Left lung (tissue), 10 donors: ENCODE results near the gene ST14. TPM values are rescaled to one million over a fixed set of nuclear protein-coding genes. Genes with fewer than 3 reads are reported as not detected.
A peak's percentile ranks its signal among the peaks of the same experiment; 100 is the strongest.

ENCODE experiments used
- ATAC-seq: fragments of 200-7000 bp; cut with Tn5 transposase; one replicate; pipeline ENCODE4 v1.9.1; 2020; ENCODE audit warnings: moderate library complexity
- DNase-seq, 4 donors: peaks; one replicate each; pipeline ENCODE4 v3.0.0-alpha.2; 2013 to 2020
- H3K27ac ChIP-seq, 2 donors: fragments of 200-600 bp; sonication (generic) in 1 of 2; one replicate each; pipeline versions ENCODE4 v1.5.0 to v1.8.0; 2020 to 2021
- H3K27me3 ChIP-seq, 2 donors: fragments of 200-600 bp; sonication (generic) in 1 of 2; one replicate each; pipeline versions ENCODE4 v1.5.0 to v1.8.0; 2020 to 2021
- H3K36me3 ChIP-seq, 2 donors: fragments of 200-600 bp; sonication (generic) in 1 of 2; one replicate each; pipeline versions ENCODE4 v1.5.0 to v1.8.0; 2020 to 2021
- H3K4me1 ChIP-seq, 2 donors: fragments of 200-600 bp; one replicate each; pipeline ENCODE4 v1.8.0; 2021
- H3K4me3 ChIP-seq, 2 donors: fragments of 200-600 bp; sonication (generic) in 1 of 2; one replicate each; pipeline versions ENCODE4 v1.5.0 to v1.8.0; 2020 to 2021; ENCODE audit warnings: mild to moderate bottlenecking in 1 of 2
- H3K9me3 ChIP-seq, 2 donors: fragments of 200-600 bp; sonication (generic) in 1 of 2; one replicate each; pipeline versions ENCODE4 v1.5.0 to v1.8.0; 2020 to 2021
- CTCF ChIP-seq, 2 donors: fragments of 200-600 bp; sonication (generic) in 1 of 2; IDR thresholded peaks; one replicate each; pipeline versions ENCODE4 v1.5.0 to v1.8.0; 2021; ENCODE audit warnings: antibody characterized with exemption in 2 of 2
- intact Hi-C, 2 donors: fragments of 100-400 bp; cut with DNase I; formaldehyde crosslinking; loops; one replicate each; pipeline versions ENCODE4 v1.11.2 to v1.14.2; 2022
- polyA plus RNA-seq, 6 donors: library from polyadenylated mRNA; unstranded; fragments of 120-200 nt; gene quantifications; one replicate each; pipeline ENCODE4 v1.2.1, GENCODE V29; 2013; ENCODE audit not compliant: insufficient read length in 6 of 6
- total RNA-seq, 2 donors: library from RNA; stranded (reverse); fragmentation: NEBNext Ultra II Directional; extraction: Animal tissue kit (Norgen Biotek cat#: 25700); gene quantifications; one replicate each; pipeline ENCODE4 v1.2.1, GENCODE V29; 2021
- donor health status: DM: no; HTN: yes; CAD: no.
- donor health status: DM: no; HTN: no; CAD: no.

ST14 gene
- total and polyA plus RNA-seq, 8 donors = 30.6 to 107 (median 37.8) TPM

GRCh38 chr11:130131961-130132850 lies 27.4 kb upstream of the ST14 start:
- Histone ChIP-seq H3K4me1 (no peaks in the 10 kb centered on the region), H3K9me3 (no peaks in the 10 kb centered on the region), H3K4me3 (no peak overlapping the region), H3K27ac (no peak overlapping the region), H3K36me3 (peaks cover 5 to 87% of the 10 kb centered on the region in 2 donors), H3K27me3 (no peaks in the 10 kb centered on the region)
- DNase-seq = peak in 2 of 4 donors; percentile 52 to 71
- TF ChIP-seq CTCF (IDR thresholded peaks at IDR 0.05) = peak; percentile 75 to 87
- peak; percentile 93 for ATAC-seq
- intact Hi-C loops = loop anchor here in 1 of 2 donors (5.0 kb wide), 1 partner anchor 210 kb away; no protein-coding TSS in a partner anchor

GRCh38 chr11:130133716-130134115 lies 25.9 kb upstream of the ST14 start:
- no peak for ATAC-seq
- H3K9me3 ChIP-seq = no peaks in the 10 kb centered on the region
- peak overlapping the region in 1 of 2 donors; percentile 55 for H3K27ac ChIP-seq
- H3K4me1 ChIP-seq = no peaks in the 10 kb centered on the region
- DNase-seq = no peak
- TF ChIP-seq CTCF (IDR thresholded peaks at IDR 0.05) = no peak
- intact Hi-C loops = loop anchor here in 1 of 2 donors (5.0 kb wide), 1 partner anchor 211 kb away; no protein-coding TSS in a partner anchor
- H3K4me3 ChIP-seq = no peak overlapping the region
- H3K27me3 ChIP-seq = no peaks in the 10 kb centered on the region
- peaks cover 5 to 84% of the 10 kb centered on the region in 2 donors for H3K36me3 ChIP-seq

- intact Hi-C loops = no loop called here
- no peak overlapping the region for H3K27ac ChIP-seq
- ATAC-seq = no peak
- no peaks in the 10 kb centered on the region for H3K9me3 ChIP-seq
- no peaks in the 10 kb centered on the region for H3K27me3 ChIP-seq
- DNase-seq = no peak
- H3K4me3 ChIP-seq = no peak overlapping the region
- TF ChIP-seq CTCF (IDR thresholded peaks at IDR 0.05) = no peak
- no peaks in the 10 kb centered on the region for H3K4me1 ChIP-seq
- peaks cover 0 to 83% of the 10 kb centered on the region in 2 donors for H3K36me3 ChIP-seq
Measured at GRCh38 chr11:130136107-130136506, 23.5 kb upstream of the ST14 start.

- Histone ChIP-seq H3K27me3 (no peaks in the 10 kb centered on the region), H3K9me3 (no peaks in the 10 kb centered on the region), H3K4me1 (peaks cover 0 to 9% of the 10 kb centered on the region in 2 donors), H3K27ac (no peak overlapping the region), H3K36me3 (peaks cover 0 to 96% of the 10 kb centered on the region in 2 donors), H3K4me3 (no peak overlapping the region)
- DNase-seq (no peak), ATAC-seq (no peak)
- intact Hi-C loops = no loop called here
- no peak for TF ChIP-seq CTCF (IDR thresholded peaks at IDR 0.05)
Measured at GRCh38 chr11:130137999-130138398, 21.6 kb upstream of the ST14 start.

- ATAC-seq (no peak), DNase-seq (no peak)
- intact Hi-C loops = no loop called here
- no peaks in the 10 kb centered on the region for H3K9me3 ChIP-seq
- H3K27ac ChIP-seq = no peak overlapping the region
- H3K4me3 ChIP-seq = no peak overlapping the region
- H3K4me1 ChIP-seq = peaks cover 0 to 20% of the 10 kb centered on the region in 2 donors
- no peaks in the 10 kb centered on the region for H3K27me3 ChIP-seq
- no peak for TF ChIP-seq CTCF (IDR thresholded peaks at IDR 0.05)
- H3K36me3 ChIP-seq = peaks cover 0 to 96% of the 10 kb centered on the region in 2 donors
Measured at GRCh38 chr11:130139401-130139800, 20.2 kb upstream of the ST14 start.
